M059J (cell line): Measurements from ENCODE around the gene ZNF862. TPM values are rescaled to one million over a fixed set of nuclear protein-coding genes. Genes with fewer than 3 reads are reported as not detected.
A peak's percentile ranks its signal among the peaks of the same experiment; 100 is the strongest.

Source experiments
- DNase-seq: peaks from one replicate; pipeline ENCODE4 v3.0.0-alpha.2; 2012; ENCODE audit warnings: low read depth
- total RNA-seq: library from RNA; depleted of rRNA; stranded (reverse); fragments of >200 nt; shearing (Covaris generic); gene quantifications from 2 replicates; pipeline ENCODE4 v1.2.3, GENCODE V29; 2014

Gene ZNF862
- total RNA-seq, 1 experiment from 2014 or later = 6.4 TPM

- no peak for DNase-seq
These were observed 28.1 kb downstream of the ZNF862 start for GRCh38 chr7:149866139-149866778.

- no peak for DNase-seq
These were observed 28.7 kb downstream of the ZNF862 start for GRCh38 chr7:149866779-149867447.

- DNase-seq = no peak
These were observed 29.8 kb downstream of the ZNF862 start for GRCh38 chr7:149867762-149868622.

GRCh38 chr7:149868623-149869290 is 30.6 kb downstream of the ZNF862 start:
- no peak for DNase-seq

GRCh38 chr7:149869291-149869650 is 31.1 kb downstream of the ZNF862 start:
- no peak for DNase-seq

GRCh38 chr7:149869867-149870266 is 31.7 kb downstream of the ZNF862 start:
- no peak for DNase-seq

GRCh38 chr7:149870274-149870673 is 32.1 kb downstream of the ZNF862 start:
- DNase-seq = no peak

- no peak for DNase-seq
These were observed 32.7 kb downstream of the ZNF862 start for GRCh38 chr7:149870701-149871483.

GRCh38 chr7:149871576-149871975 is 33.4 kb downstream of the ZNF862 start:
- DNase-seq = no peak

GRCh38 chr7:149872419-149873073 is 34.4 kb downstream of the ZNF862 start:
- DNase-seq = peak; percentile 85

GRCh38 chr7:149873074-149873969 is 35.1 kb downstream of the ZNF862 start, which contains the start of gene ATP6V0E2:
ATP6V0E2 (plus strand) TSS chr7:149873969; CDS start chr7:149874066, 97 bp downstream.
- DNase-seq = peak; percentile 94

- no peak for DNase-seq
These were observed 35.9 kb downstream of the ZNF862 start for GRCh38 chr7:149873970-149874643.

GRCh38 chr7:149874644-149875028 is 36.5 kb downstream of the ZNF862 start:
- no peak for DNase-seq

- no peak for DNase-seq
These were observed 37.2 kb downstream of the ZNF862 start for GRCh38 chr7:149875396-149875795.

GRCh38 chr7:149877890-149878522 is 39.8 kb downstream of the ZNF862 start:
- no peak for DNase-seq

- DNase-seq = no peak
These were observed 40.3 kb downstream of the ZNF862 start for GRCh38 chr7:149878523-149878921.

GRCh38 chr7:149879271-149879743 is 41.1 kb downstream of the ZNF862 start:
- no peak for DNase-seq
